Neutrophil (primary cell): ENCODE measurements around the gene CELF4.

Experiments
- H3K27ac ChIP-seq: fragments of 200-600 bp; sonication (generic); 2 replicates; pipeline ENCODE4 v1.5.1; 2016; ENCODE audit warnings: mild to moderate bottlenecking, moderate library complexity
- H3K27me3 ChIP-seq: fragments of 200-600 bp; sonication (generic); 2 replicates; pipeline ENCODE4 v1.6.0; 2016; ENCODE audit warnings: mild to moderate bottlenecking
- H3K36me3 ChIP-seq: fragments of 200-600 bp; sonication (generic); 2 replicates; pipeline ENCODE4 v1.5.1; 2017
- H3K4me1 ChIP-seq, 2 experiments: fragments of 200-600 bp in 1 of 2; sonication (generic) in 1 of 2; 1 replicate in 1 of 2; 2 replicates in 1 of 2; pipeline versions ENCODE4 v1.5.1 to v1.6.1; 2013 to 2016; ENCODE audit warnings: low read depth in 1 of 2, low read length in 1 of 2, mild to moderate bottlenecking in 1 of 2, moderate library complexity in 1 of 2; ENCODE audit not compliant: control insufficient read depth in 1 of 2, insufficient read depth in 1 of 2
- H3K4me3 ChIP-seq, 2 experiments: fragments of 200-600 bp in 1 of 2; sonication (generic) in 1 of 2; 1 replicate in 1 of 2; 2 replicates in 1 of 2; pipeline ENCODE4 v1.5.1; 2013 to 2016; ENCODE audit warnings: low read depth in 1 of 2, low read length in 1 of 2, mild to moderate bottlenecking in 1 of 2, moderate library complexity in 1 of 2
- H3K9me3 ChIP-seq: fragments of 200-600 bp; sonication (generic); 2 replicates; pipeline ENCODE4 v1.5.1; 2016
- TF ChIP-seq, protein P1 (sequence below): fragments of 200-600 bp; sonication (generic); IDR thresholded peaks from 2 replicates; pipeline ENCODE4 v1.5.1; 2016; ENCODE audit warnings: antibody characterized with exemption

CELF4 gene

GRCh38 chr18:37607281-37607680, 41.7 kb upstream of the CELF4 start:
- TF ChIP-seq, protein P1, sequence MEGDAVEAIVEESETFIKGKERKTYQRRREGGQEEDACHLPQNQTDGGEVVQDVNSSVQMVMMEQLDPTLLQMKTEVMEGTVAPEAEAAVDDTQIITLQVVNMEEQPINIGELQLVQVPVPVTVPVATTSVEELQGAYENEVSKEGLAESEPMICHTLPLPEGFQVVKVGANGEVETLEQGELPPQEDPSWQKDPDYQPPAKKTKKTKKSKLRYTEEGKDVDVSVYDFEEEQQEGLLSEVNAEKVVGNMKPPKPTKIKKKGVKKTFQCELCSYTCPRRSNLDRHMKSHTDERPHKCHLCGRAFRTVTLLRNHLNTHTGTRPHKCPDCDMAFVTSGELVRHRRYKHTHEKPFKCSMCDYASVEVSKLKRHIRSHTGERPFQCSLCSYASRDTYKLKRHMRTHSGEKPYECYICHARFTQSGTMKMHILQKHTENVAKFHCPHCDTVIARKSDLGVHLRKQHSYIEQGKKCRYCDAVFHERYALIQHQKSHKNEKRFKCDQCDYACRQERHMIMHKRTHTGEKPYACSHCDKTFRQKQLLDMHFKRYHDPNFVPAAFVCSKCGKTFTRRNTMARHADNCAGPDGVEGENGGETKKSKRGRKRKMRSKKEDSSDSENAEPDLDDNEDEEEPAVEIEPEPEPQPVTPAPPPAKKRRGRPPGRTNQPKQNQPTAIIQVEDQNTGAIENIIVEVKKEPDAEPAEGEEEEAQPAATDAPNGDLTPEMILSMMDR, result no peak
- H3K4me3 ChIP-seq, result no peak overlapping the region

DNA sequence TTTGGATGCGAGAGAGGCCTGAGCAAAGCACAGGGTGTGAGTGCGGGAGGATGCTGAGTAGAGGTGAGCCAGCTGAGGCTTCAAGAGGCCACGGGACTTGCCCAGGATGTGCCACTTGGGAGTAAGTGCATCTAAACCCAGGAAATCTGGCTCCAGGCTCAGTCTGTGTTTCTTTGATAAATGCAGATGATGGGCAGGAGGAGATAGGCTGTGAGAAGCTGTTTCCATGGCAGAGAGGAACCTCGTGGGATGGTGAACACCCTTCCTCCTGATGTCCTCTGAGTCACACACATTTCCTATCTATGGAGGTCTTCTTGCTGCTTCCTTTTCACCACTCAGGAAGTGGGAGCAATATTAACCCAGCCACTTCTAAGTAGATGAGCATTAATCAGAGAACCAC, 38.4 kb upstream of the CELF4 start:
- Histone ChIP-seq H3K4me3 (no peak overlapping the region), H3K27ac (no peak overlapping the region), H3K9me3 (no peaks in the 10 kb centered on the region), H3K36me3 (no peaks in the 10 kb centered on the region), H3K27me3 (no peaks in the 10 kb centered on the region), H3K4me1 (no peaks in the 10 kb centered on the region)
- TF ChIP-seq, protein P1, result no peak

More at GRCh38 chr18:37607281-37607680, 41.7 kb upstream of the CELF4 start:
- Histone ChIP-seq H3K36me3 (no peaks in the 10 kb centered on the region), H3K27me3 (no peaks in the 10 kb centered on the region), H3K9me3 (no peaks in the 10 kb centered on the region), H3K27ac (no peak overlapping the region), H3K4me1 (no peaks in the 10 kb centered on the region)

- H3K4me3 ChIP-seq, result no peak overlapping the region
- H3K27me3 ChIP-seq, result no peaks in the 10 kb centered on the region
- H3K4me1 ChIP-seq, result no peaks in the 10 kb centered on the region
- H3K27ac ChIP-seq, result no peak overlapping the region
- H3K9me3 ChIP-seq, result no peaks in the 10 kb centered on the region
- no peaks in the 10 kb centered on the region for H3K36me3 ChIP-seq
- TF ChIP-seq, protein P1, result no peak
These were observed 33.6 kb upstream of the CELF4 start for GRCh38 chr18:37598966-37599896.

GRCh38 chr18:37598396-37598795, 32.8 kb upstream of the CELF4 start:
- Histone ChIP-seq H3K4me3 (no peak overlapping the region), H3K36me3 (no peaks in the 10 kb centered on the region), H3K27me3 (no peaks in the 10 kb centered on the region), H3K27ac (no peak overlapping the region), H3K4me1 (no peaks in the 10 kb centered on the region), H3K9me3 (no peaks in the 10 kb centered on the region)
- TF ChIP-seq, protein P1, result no peak

DNA sequence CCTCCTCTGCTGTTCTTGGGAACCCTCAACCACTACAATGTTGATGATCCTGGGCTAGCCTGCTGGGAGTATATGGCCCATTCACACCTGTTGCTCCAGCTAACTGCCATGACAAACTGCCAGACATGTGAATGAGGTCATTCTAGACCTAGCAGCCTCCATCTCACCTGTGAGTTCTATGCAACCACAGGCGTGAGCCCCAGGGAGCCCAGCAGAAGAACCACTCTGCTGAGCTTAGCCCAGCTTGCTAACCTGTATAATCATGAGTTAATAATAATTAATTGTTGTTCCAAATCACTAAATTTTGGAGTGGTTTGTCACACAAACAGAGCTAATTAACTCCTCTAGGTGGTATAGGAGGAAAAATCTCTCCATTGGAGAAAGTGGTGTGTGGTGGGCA, 24.7 kb upstream of the CELF4 start:
- Histone ChIP-seq H3K36me3 (no peaks in the 10 kb centered on the region), H3K9me3 (no peaks in the 10 kb centered on the region), H3K4me3 (no peak overlapping the region), H3K27ac (no peak overlapping the region), H3K27me3 (no peaks in the 10 kb centered on the region), H3K4me1 (no peaks in the 10 kb centered on the region)
- TF ChIP-seq, protein P1, result no peak
